Esophagus muscularis mucosa (tissue), 4 donors: ENCODE data around the gene ACSM3. TPM values are rescaled to one million over a fixed set of nuclear protein-coding genes. Genes with fewer than 3 reads are reported as not detected.

Experiments used
- DNase-seq: peaks from one replicate; pipeline ENCODE4 v3.0.0-alpha.2; 2017; ENCODE audit errors: extremely low spot score
- H3K27ac ChIP-seq, 4 donors: fragments of 200-600 bp; sonication (generic); replicated peaks in 1 of 4; 1 replicate in 3 of 4; 2 replicates in 1 of 4; pipeline ENCODE4 v1.5.1; 2016 to 2019; ENCODE audit warnings: mild to moderate bottlenecking in 1 of 4
- H3K27me3 ChIP-seq, 4 donors: fragments of 200-600 bp; sonication (generic); one replicate each; pipeline versions ENCODE4 v1.5.1 to v1.6.0; 2016 to 2019
- H3K36me3 ChIP-seq, 4 donors: fragments of 200-600 bp; sonication (generic); one replicate each; pipeline ENCODE4 v1.5.1; 2016 to 2019
- H3K4me1 ChIP-seq, 4 donors: fragments of 200-600 bp; sonication (generic); one replicate each; pipeline ENCODE4 v1.5.1; 2016 to 2019
- H3K4me3 ChIP-seq, 4 donors: fragments of 200-600 bp; sonication (generic); 1 replicate in 2 of 4; 2 replicates in 2 of 4; pipeline ENCODE4 v1.5.1; 2016 to 2019; ENCODE audit warnings: mild to moderate bottlenecking in 4 of 4, moderate library complexity in 1 of 4
- H3K9me3 ChIP-seq, 4 donors: fragments of 200-600 bp; sonication (generic); 1 replicate in 3 of 4; 2 replicates in 1 of 4; pipeline ENCODE4 v1.5.1; 2016 to 2019
- EP300 ChIP-seq: sonication (generic); formaldehyde crosslinking; IDR thresholded peaks from one replicate; pipeline ENCODE4 v1.6.1; 2017; ENCODE audit warnings: antibody characterized with exemption
- POLR2A ChIP-seq: fragments of 450-650 bp; IDR thresholded peaks from one replicate; pipeline ENCODE4 v1.6.1; 2017; ENCODE audit warnings: antibody characterized with exemption, moderate library complexity, mild to moderate bottlenecking, low read depth
- POLR2AphosphoS5 ChIP-seq, 2 donors: sonication (generic); formaldehyde crosslinking; IDR thresholded peaks; one replicate each; pipeline ENCODE4 v1.6.1; 2017; ENCODE audit warnings: antibody characterized with exemption in 2 of 2
- WGBS: methylation state at CpG from one replicate; pipeline ENCODE4 v1.1.5; 2018; 5-methylcytosine and 5-hydroxymethylcytosine counted together
- intact Hi-C: fragments of 100-400 bp; cut with DNase I; formaldehyde crosslinking; loops from one replicate; pipeline ENCODE4 v1.15.1; 2023
- total RNA-seq, 4 donors: library from RNA; depleted of rRNA; stranded (reverse); fragments of >200 nt; gene quantifications; one replicate each; pipeline versions ENCODE4 v1.1.0 to v1.2.1, GENCODE V29; 2016
- TF ChIP-seq, protein P1 (sequence below), 3 experiments: fragments of 200-600 bp in 2 of 3; fragments of 450-650 bp in 1 of 3; sonication (generic) in 2 of 3; IDR thresholded peaks; one replicate each; pipeline ENCODE4 v1.5.1; 2017 to 2019; ENCODE audit warnings: antibody characterized with exemption in 3 of 3, mild to moderate bottlenecking in 2 of 3, moderate library complexity in 1 of 3

ACSM3 gene
- total RNA-seq, 4 donors from 2014 or later: 4.3 to 11.0 (median 5.9) TPM

- peaks cover 0 to 9% (median 5%) of the 10 kb centered on the region in 4 donors for H3K4me1 ChIP-seq
- 84% methylated on average over 2 of the region's 2 CpGs for WGBS
- H3K36me3 ChIP-seq: no peaks in the 10 kb centered on the region
These were observed 1.9 kb downstream of the ACSM3 start for GRCh38 chr16:20765732-20766131.

DNA sequence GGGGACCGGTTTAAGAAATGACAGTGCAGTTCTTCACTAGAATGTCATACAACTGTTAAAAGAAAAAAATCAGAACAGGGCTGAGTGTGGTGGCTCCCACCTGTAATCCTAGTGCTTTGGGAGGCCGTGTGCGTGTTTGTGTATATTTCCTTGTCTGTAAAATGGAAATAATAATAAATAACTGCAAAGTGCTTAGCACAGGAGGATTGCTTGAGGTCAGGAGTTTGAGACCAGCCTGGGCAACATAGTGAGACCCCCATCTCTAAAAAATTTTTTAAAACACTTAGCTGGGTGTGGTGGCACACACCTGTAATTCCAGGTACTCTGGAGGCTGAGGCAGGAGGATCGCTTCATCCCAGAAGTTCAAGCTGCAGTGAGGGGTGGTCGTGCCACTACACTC lies 2.5 kb downstream of the ACSM3 start:
- no peak for DNase-seq
- TF ChIP-seq, protein P1, sequence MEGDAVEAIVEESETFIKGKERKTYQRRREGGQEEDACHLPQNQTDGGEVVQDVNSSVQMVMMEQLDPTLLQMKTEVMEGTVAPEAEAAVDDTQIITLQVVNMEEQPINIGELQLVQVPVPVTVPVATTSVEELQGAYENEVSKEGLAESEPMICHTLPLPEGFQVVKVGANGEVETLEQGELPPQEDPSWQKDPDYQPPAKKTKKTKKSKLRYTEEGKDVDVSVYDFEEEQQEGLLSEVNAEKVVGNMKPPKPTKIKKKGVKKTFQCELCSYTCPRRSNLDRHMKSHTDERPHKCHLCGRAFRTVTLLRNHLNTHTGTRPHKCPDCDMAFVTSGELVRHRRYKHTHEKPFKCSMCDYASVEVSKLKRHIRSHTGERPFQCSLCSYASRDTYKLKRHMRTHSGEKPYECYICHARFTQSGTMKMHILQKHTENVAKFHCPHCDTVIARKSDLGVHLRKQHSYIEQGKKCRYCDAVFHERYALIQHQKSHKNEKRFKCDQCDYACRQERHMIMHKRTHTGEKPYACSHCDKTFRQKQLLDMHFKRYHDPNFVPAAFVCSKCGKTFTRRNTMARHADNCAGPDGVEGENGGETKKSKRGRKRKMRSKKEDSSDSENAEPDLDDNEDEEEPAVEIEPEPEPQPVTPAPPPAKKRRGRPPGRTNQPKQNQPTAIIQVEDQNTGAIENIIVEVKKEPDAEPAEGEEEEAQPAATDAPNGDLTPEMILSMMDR (IDR thresholded peaks at IDR 0.05): no peak
- no peak for TF ChIP-seq POLR2AphosphoS5 (IDR thresholded peaks at IDR 0.05)
- no peak for TF ChIP-seq POLR2A
- no peak for TF ChIP-seq EP300
- WGBS: 81% methylated on average over 5 of the region's 5 CpGs
- Histone ChIP-seq H3K27ac (no peak overlapping the region), H3K4me1 (peaks cover 0 to 9% (median 5%) of the 10 kb centered on the region in 4 donors), H3K36me3 (no peaks in the 10 kb centered on the region), H3K4me3 (no peak overlapping the region), H3K27me3 (no peaks in the 10 kb centered on the region), H3K9me3 (no peaks in the 10 kb centered on the region)
- intact Hi-C loops: no loop called here

More at GRCh38 chr16:20765732-20766131, 1.9 kb downstream of the ACSM3 start:
- no peak overlapping the region for H3K27ac ChIP-seq
- no peaks in the 10 kb centered on the region for H3K9me3 ChIP-seq
- DNase-seq: peak; percentile 7
- H3K4me3 ChIP-seq: no peak overlapping the region
- intact Hi-C loops: no loop called here
- H3K27me3 ChIP-seq: no peaks in the 10 kb centered on the region
- TF ChIP-seq POLR2AphosphoS5 (IDR thresholded peaks at IDR 0.05): no peak
- no peak for TF ChIP-seq EP300
- TF ChIP-seq, protein P1 (IDR thresholded peaks at IDR 0.05): no peak
- TF ChIP-seq POLR2A: no peak

- no peaks in the 10 kb centered on the region for H3K9me3 ChIP-seq
- no peak for TF ChIP-seq POLR2AphosphoS5 (IDR thresholded peaks at IDR 0.05)
- no peak for TF ChIP-seq EP300
- no peak for TF ChIP-seq POLR2A
- TF ChIP-seq, protein P1 (IDR thresholded peaks at IDR 0.05): no peak
- intact Hi-C loops: no loop called here
- peak; percentile 8 for DNase-seq
- H3K4me3 ChIP-seq: no peak overlapping the region
- H3K27ac ChIP-seq: no peak overlapping the region
- H3K4me1 ChIP-seq: peaks cover 0 to 9% (median 5%) of the 10 kb centered on the region in 4 donors
- no peaks in the 10 kb centered on the region for H3K36me3 ChIP-seq
- H3K27me3 ChIP-seq: no peaks in the 10 kb centered on the region
These were observed 3.8 kb downstream of the ACSM3 start for GRCh38 chr16:20767577-20767976.

DNA sequence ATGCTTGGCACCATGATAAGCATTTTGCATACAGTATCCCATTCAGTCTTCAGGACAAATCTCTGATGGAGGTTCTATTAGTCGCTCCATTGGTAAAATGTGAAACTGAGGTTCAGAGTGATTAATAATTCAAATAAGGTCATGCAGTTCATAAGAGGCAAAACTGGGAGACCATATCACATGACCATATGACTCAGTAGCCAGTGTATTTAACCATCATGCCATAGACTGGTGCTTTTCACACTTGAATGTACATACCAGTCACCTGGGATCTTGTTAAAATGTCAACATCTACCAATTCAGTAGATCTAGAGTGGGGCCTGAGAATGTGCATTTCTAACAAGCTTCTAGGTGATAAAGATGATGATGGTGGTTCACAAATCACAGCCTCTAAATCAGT lies 4.3 kb downstream of the ACSM3 start:
- Histone ChIP-seq H3K9me3 (no peaks in the 10 kb centered on the region), H3K4me3 (no peak overlapping the region), H3K36me3 (no peaks in the 10 kb centered on the region), H3K4me1 (peaks cover 0 to 8% (median 5%) of the 10 kb centered on the region in 4 donors), H3K27ac (no peak overlapping the region), H3K27me3 (no peaks in the 10 kb centered on the region)
- DNase-seq: peak; percentile 10
- intact Hi-C loops: no loop called here
- TF ChIP-seq POLR2AphosphoS5 (IDR thresholded peaks at IDR 0.05) (no peak), EP300 (no peak), POLR2A (no peak)
- TF ChIP-seq, protein P1 (IDR thresholded peaks at IDR 0.05): no peak
- 94% methylated on average over 1 of the region's 1 CpG for WGBS

GRCh38 chr16:20768818-20769217 lies 5.0 kb downstream of the ACSM3 start:
- TF ChIP-seq POLR2A (no peak), EP300 (no peak), POLR2AphosphoS5 (IDR thresholded peaks at IDR 0.05) (no peak)
- TF ChIP-seq, protein P1 (IDR thresholded peaks at IDR 0.05): no peak
- Histone ChIP-seq H3K4me1 (peaks cover 0 to 7% (median 4%) of the 10 kb centered on the region in 4 donors), H3K27me3 (no peaks in the 10 kb centered on the region), H3K27ac (no peak overlapping the region), H3K9me3 (no peaks in the 10 kb centered on the region), H3K4me3 (no peak overlapping the region), H3K36me3 (no peaks in the 10 kb centered on the region)
- intact Hi-C loops: no loop called here
- DNase-seq: no peak
- 40% methylated on average over 1 of the region's 1 CpG for WGBS
